HCT116 (cell line): Measurements from ENCODE around the gene ABHD3. TPM values are rescaled to one million over a fixed set of nuclear protein-coding genes. Genes with fewer than 3 reads are reported as not detected.

Experiments used
- ATAC-seq: fragments of 200-7000 bp; cut with Tn5 transposase; 2 replicates; pipeline ENCODE4 v1.9.1; 2020; ENCODE audit warnings: mild to moderate bottlenecking, moderate library complexity
- BruUV-seq: library from RNA; stranded (reverse); fragments of 400-500 nt; replicated peaks from 2 replicates; lab custom pipeline; 2021; lab: Mats Ljungman, UMichigan
- CTCF ChIA-PET: fragments of 300-600 bp; sonication (Branson Sonifier 250); formaldehyde crosslinking; loops from one replicate; lab custom pipeline; 2021; ENCODE audit warnings: antibody characterized with exemption; lab: Charles Lee
- POLR2A ChIA-PET: fragments of 300-600, 350-600 bp; sonication (Branson Sonifier 250); formaldehyde crosslinking; loops from one replicate; lab custom pipeline; 2021; ENCODE audit warnings: antibody characterized with exemption; lab: Charles Lee
- RAD21 ChIA-PET, 2 experiments: fragments of 300-600 bp; sonication (Branson Sonifier 250); formaldehyde crosslinking; loops; one replicate each; lab custom pipeline; 2023; ENCODE audit warnings: low total read pairs in 2 of 2; ENCODE audit not compliant: uncharacterized antibody in 2 of 2, unreplicated experiment in 2 of 2, low non-redundant PET in 1 of 2; lab: Charles Lee
- DNase-seq: peaks from one replicate; pipeline ENCODE4 v3.0.0-alpha.2; 2010; ENCODE audit warnings: low read depth, low spot score
- H2AFZ ChIP-seq: fragments of 200-600 bp; shearing (Covaris generic), sonication (generic); 2 replicates; pipeline ENCODE4 v1.6.1; 2017; ENCODE audit warnings: low read depth, mixed run types, mixed read lengths, antibody characterized with exemption, low read length; ENCODE audit not compliant: poor library complexity, severe bottlenecking
- H3K27ac ChIP-seq: 2 replicates; pipeline ENCODE4 v1.5.1; 2012; ENCODE audit warnings: low read depth, low read length
- H3K27me3 ChIP-seq: fragments of 200-600 bp; sonication (generic); 2 replicates; pipeline ENCODE4 v1.6.1; 2016; ENCODE audit warnings: mixed run types, low read length, mixed read lengths; ENCODE audit not compliant: insufficient read depth
- H3K36me3 ChIP-seq, 2 experiments: fragments of 200-500 bp in 1 of 2; fragments of 200-600 bp in 1 of 2; sonication (Bioruptor generic) in 1 of 2; sonication (generic) in 1 of 2; 2 replicates each; pipeline versions ENCODE4 v1.5.1 to v1.6.1; 2014 to 2016; ENCODE audit warnings: low read length in 2 of 2, inconsistent platforms in 1 of 2, mixed read lengths in 1 of 2, mixed run types in 1 of 2; ENCODE audit not compliant: insufficient read depth in 2 of 2, control insufficient read depth in 1 of 2
- H3K4me1 ChIP-seq, 2 experiments: fragments of 200-600 bp in 1 of 2; sonication (generic) in 1 of 2; 2 replicates each; pipeline versions ENCODE4 v1.5.1 to v1.6.1; 2012 to 2017; ENCODE audit warnings: low read length in 2 of 2, inconsistent platforms in 1 of 2, mild to moderate bottlenecking in 1 of 2, mixed read lengths in 1 of 2, mixed run types in 1 of 2, moderate library complexity in 1 of 2; ENCODE audit not compliant: insufficient read depth in 2 of 2, control insufficient read depth in 1 of 2
- H3K4me2 ChIP-seq: fragments of 200-600 bp; sonication (generic); 2 replicates; pipeline ENCODE4 v1.6.1; 2017; ENCODE audit warnings: mixed run types, low read length, mixed read lengths
- H3K4me3 ChIP-seq, 2 experiments: fragments of 200-600 bp in 1 of 2; sonication (generic) in 1 of 2; replicated peaks in 1 of 2; 2 replicates each; pipeline ENCODE4 v1.5.1; 2011 to 2016; ENCODE audit warnings: low read length in 2 of 2, control low read depth in 1 of 2, low read depth in 1 of 2, mild to moderate bottlenecking in 1 of 2, mixed read lengths in 1 of 2, mixed run types in 1 of 2
- H3K79me2 ChIP-seq: fragments of 200-600 bp; sonication (generic); 2 replicates; pipeline ENCODE4 v1.6.1; 2017; ENCODE audit warnings: mild to moderate bottlenecking, mixed run types, low read length, moderate library complexity, mixed read lengths; ENCODE audit not compliant: insufficient read depth
- H3K9ac ChIP-seq: fragments of 200-600 bp; sonication (generic); 2 replicates; pipeline ENCODE4 v1.6.1; 2016; ENCODE audit warnings: low read length, mixed read lengths
- H3K9me2 ChIP-seq: fragments of 200-600 bp; sonication (generic), shearing (Covaris generic); 2 replicates; pipeline ENCODE4 v1.6.1; 2017; ENCODE audit warnings: mixed run types, mild to moderate bottlenecking, moderate library complexity; ENCODE audit not compliant: insufficient read depth
- H3K9me3 ChIP-seq, 2 experiments: fragments of 200-500 bp in 1 of 2; fragments of 200-600 bp in 1 of 2; sonication (Bioruptor generic) in 1 of 2; sonication (generic) in 1 of 2; 2 replicates each; pipeline ENCODE4 v1.6.1; 2014 to 2017; ENCODE audit warnings: low read length in 2 of 2, mixed read lengths in 2 of 2, inconsistent platforms in 1 of 2, low read depth in 1 of 2, mild to moderate bottlenecking in 1 of 2, mixed run types in 1 of 2, moderate library complexity in 1 of 2; ENCODE audit not compliant: control insufficient read depth in 1 of 2, insufficient read depth in 1 of 2
- H4K20me1 ChIP-seq: fragments of 200-600 bp; sonication (generic), shearing (Covaris generic); 2 replicates; pipeline ENCODE4 v1.6.1; 2017; ENCODE audit warnings: mixed run types, mild to moderate bottlenecking, moderate library complexity; ENCODE audit not compliant: insufficient read depth
- CBX3 ChIP-seq: IDR thresholded peaks from 2 replicates; pipeline ENCODE4 v1.6.1; 2012; ENCODE audit warnings: low read depth
- CEBPB ChIP-seq: IDR thresholded peaks from 2 replicates; pipeline ENCODE4 v1.6.1; 2012; ENCODE audit warnings: low read depth
- ELF1 ChIP-seq: IDR thresholded peaks from 2 replicates; pipeline ENCODE4 v1.6.1; 2012; ENCODE audit warnings: low read depth, borderline replicate concordance
- EZH2phosphoT487 ChIP-seq: fragments of 200-600 bp; IDR thresholded peaks from 2 replicates; pipeline ENCODE4 v1.6.1; 2018; ENCODE audit warnings: antibody characterized with exemption, borderline replicate concordance
- JUND ChIP-seq: IDR thresholded peaks from 2 replicates; pipeline ENCODE4 v1.6.1; 2012
- POLR2A ChIP-seq: IDR thresholded peaks from 2 replicates; pipeline ENCODE4 v1.7.0; 2011; ENCODE audit warnings: borderline replicate concordance; ENCODE audit not compliant: insufficient read depth, insufficient read length; ENCODE audit errors: extremely low read depth
- SIN3A ChIP-seq: IDR thresholded peaks from 2 replicates; pipeline ENCODE4 v1.6.1; 2012; ENCODE audit warnings: low read depth
- SP1 ChIP-seq: IDR thresholded peaks from 2 replicates; pipeline ENCODE4 v1.6.1; 2012; ENCODE audit warnings: low read depth
- SRF ChIP-seq: IDR thresholded peaks from 2 replicates; pipeline ENCODE4 v1.6.1; 2012; ENCODE audit warnings: low read depth
- TCF7L2 ChIP-seq: IDR thresholded peaks from 2 replicates; pipeline ENCODE4 v1.7.0; 2011; ENCODE audit warnings: borderline replicate concordance, inconsistent platforms; ENCODE audit not compliant: insufficient read depth, insufficient read length; ENCODE audit errors: extremely low read depth
- ZFX ChIP-seq: fragments of 450-650 bp; IDR thresholded peaks from 2 replicates; pipeline ENCODE4 v1.6.1; 2017
- intact Hi-C: fragments of 100-400 bp; cut with micrococcal nuclease; formaldehyde crosslinking; loops from 2 replicates; pipeline ENCODE4 v1.10.0; 2022
- total RNA-seq: library from RNA; stranded (reverse); gene quantifications from one replicate; pipeline ENCODE4 v1.2.1, GENCODE V29; 2021; ENCODE audit not compliant: unreplicated experiment
- TF ChIP-seq, protein P1 (sequence below), 3 experiments: fragments of 200-600 bp in 1 of 3; sonication (generic) in 1 of 3; IDR thresholded peaks in 2 of 3; conservative IDR thresholded peaks in 1 of 3; 2 replicates each; pipeline ENCODE4 v1.5.1; 2012 to 2017; ENCODE audit warnings: low read depth in 2 of 3, low read length in 2 of 3, antibody characterized with exemption in 1 of 3, borderline replicate concordance in 1 of 3, control low read depth in 1 of 3, mild to moderate bottlenecking in 1 of 3, mixed read lengths in 1 of 3, mixed run types in 1 of 3, moderate library complexity in 1 of 3; ENCODE audit not compliant: insufficient read depth in 1 of 3

ABHD3 gene
- total RNA-seq, 1 experiment from 2014 or later = 29.9 TPM

DNA sequence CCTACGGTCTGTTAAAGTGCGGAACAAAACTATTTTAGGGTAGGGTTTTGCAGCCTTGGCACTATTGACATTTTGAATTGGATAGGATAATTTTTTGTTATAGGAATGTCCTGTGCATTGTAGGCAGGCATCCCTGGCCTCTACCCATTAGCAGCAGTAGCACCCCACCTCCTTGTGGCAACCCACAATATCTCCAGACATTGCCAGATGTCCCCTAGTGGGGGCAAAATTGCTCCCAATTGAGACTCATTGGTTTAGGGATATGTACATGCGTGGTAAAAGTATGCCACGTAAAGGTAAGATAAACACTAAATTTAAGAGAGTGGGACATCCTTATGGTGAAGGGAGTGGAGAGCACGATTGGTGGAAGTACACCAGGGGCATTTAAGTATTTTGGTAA, 40.7 kb upstream of the ABHD3 start:
- ChIA-PET RAD21 (no interaction called here), POLR2A (no interaction called here), CTCF (no interaction called here)
- Histone ChIP-seq H3K4me1 (peaks cover 6 to 14% of the 10 kb centered on the region in 2 experiments; a peak in 3 of 4 replicates), H2AFZ (no peak overlapping the region), H3K36me3 (no peaks in the 10 kb centered on the region), H4K20me1 (no peaks in the 10 kb centered on the region), H3K9me3 (no peaks in the 10 kb centered on the region), H3K79me2 (peaks cover 67% of the 10 kb centered on the region), H3K9ac (no peak overlapping the region), H3K27me3 (no peaks in the 10 kb centered on the region), H3K9me2 (no peaks in the 10 kb centered on the region), H3K4me3 (no peak overlapping the region), H3K4me2 (no peak overlapping the region), H3K27ac (no peak overlapping the region)
- DNase-seq = no peak
- no TSS peak for BruUV-seq
- TF ChIP-seq, protein P1, sequence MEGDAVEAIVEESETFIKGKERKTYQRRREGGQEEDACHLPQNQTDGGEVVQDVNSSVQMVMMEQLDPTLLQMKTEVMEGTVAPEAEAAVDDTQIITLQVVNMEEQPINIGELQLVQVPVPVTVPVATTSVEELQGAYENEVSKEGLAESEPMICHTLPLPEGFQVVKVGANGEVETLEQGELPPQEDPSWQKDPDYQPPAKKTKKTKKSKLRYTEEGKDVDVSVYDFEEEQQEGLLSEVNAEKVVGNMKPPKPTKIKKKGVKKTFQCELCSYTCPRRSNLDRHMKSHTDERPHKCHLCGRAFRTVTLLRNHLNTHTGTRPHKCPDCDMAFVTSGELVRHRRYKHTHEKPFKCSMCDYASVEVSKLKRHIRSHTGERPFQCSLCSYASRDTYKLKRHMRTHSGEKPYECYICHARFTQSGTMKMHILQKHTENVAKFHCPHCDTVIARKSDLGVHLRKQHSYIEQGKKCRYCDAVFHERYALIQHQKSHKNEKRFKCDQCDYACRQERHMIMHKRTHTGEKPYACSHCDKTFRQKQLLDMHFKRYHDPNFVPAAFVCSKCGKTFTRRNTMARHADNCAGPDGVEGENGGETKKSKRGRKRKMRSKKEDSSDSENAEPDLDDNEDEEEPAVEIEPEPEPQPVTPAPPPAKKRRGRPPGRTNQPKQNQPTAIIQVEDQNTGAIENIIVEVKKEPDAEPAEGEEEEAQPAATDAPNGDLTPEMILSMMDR (IDR thresholded peaks at IDR 0.05 in 2 of 3, conservative IDR thresholded peaks at IDR 0.05 in 1 of 3; ENCODE audit: borderline replicate concordance in 1 of 3, insufficient read depth in 1 of 3, low read depth in 2 of 3, low read length in 2 of 3) = peak in 2 of 3 experiments; percentile 25 to 36; a peak in 3 of 6 replicates
- TF ChIP-seq ELF1 (no peak), SIN3A (no peak)
- intact Hi-C loops = no loop called here
- no peak for ATAC-seq

DNA sequence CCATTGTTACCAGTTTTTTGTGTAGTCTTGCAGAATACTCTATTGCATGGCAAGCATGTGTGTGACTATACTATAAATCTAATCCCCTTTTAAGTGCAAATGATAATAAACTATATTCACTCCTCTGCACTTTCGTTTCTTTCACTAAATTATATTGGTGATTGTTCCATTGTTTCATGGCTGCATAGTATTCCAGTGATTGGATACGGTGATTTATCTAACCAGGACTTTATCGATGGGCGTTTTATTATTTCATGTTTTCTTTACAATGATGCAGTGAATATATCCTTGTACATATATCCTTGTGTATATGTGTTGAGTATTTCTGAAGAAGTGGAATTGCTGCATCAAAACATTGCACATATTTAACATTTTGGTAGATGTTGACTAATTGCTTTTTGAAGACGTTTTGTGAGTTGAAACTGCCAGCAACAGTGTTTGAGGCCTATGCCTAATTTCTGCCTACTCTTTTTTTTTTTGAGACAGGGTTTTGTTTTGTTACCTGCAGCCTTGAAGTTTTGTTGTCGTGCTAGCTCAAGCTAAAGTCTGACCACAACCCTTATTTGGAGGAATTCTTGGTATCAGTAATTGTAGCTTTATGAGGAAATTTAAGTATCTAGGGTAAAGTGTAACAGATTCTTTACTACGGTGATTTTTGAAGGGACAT, 38.7 kb upstream of the ABHD3 start:
- H3K4me3 ChIP-seq = no peak overlapping the region
- TF ChIP-seq EZH2phosphoT487 = no peak
- no peak for TF ChIP-seq SP1
- TF ChIP-seq, protein P1 (IDR thresholded peaks at IDR 0.05 in 2 of 3, conservative IDR thresholded peaks at IDR 0.05 in 1 of 3; ENCODE audit: borderline replicate concordance in 1 of 3, insufficient read depth in 1 of 3, low read depth in 2 of 3, low read length in 2 of 3) = no peak
- TF ChIP-seq CBX3 = no peak
- no peak for TF ChIP-seq CEBPB
- no peak for TF ChIP-seq POLR2A
- TF ChIP-seq JUND = no peak
- TF ChIP-seq SRF = no peak
- TF ChIP-seq ELF1 = no peak
- TF ChIP-seq ZFX = no peak
- TF ChIP-seq TCF7L2 = no peak

More for the DNA sequence above, 38.7 kb upstream of the ABHD3 start:
- H3K36me3 ChIP-seq = no peaks in the 10 kb centered on the region
- H3K4me1 ChIP-seq = peaks cover 11 to 21% of the 10 kb centered on the region in 2 experiments
- ChIA-PET CTCF (interaction anchor here (1.7 kb wide), 1 partner anchor 143 kb away, joined by 7 read pairs; the partner anchor contains the start of gene ESCO1), RAD21 (no interaction called here), POLR2A (no interaction called here)
- H4K20me1 ChIP-seq = no peaks in the 10 kb centered on the region
- no TSS peak for BruUV-seq
- H3K79me2 ChIP-seq = peaks cover 61% of the 10 kb centered on the region
- intact Hi-C loops = loop anchor here (5.0 kb wide), 2 partner anchors 41 to 131 kb away; partner anchors contain the start of genes ABHD3 and SNRPD1
- DNase-seq = no peak
- ATAC-seq = no peak
- H3K4me2 ChIP-seq = no peak overlapping the region; the same call in 1 of the 2 replicates
- H3K9ac ChIP-seq = no peak overlapping the region
- no peaks in the 10 kb centered on the region for H3K27me3 ChIP-seq
- no peaks in the 10 kb centered on the region for H3K9me3 ChIP-seq
- H2AFZ ChIP-seq = no peak overlapping the region
- H3K9me2 ChIP-seq = no peaks in the 10 kb centered on the region
- H3K27ac ChIP-seq = no peak overlapping the region
